Epithelial cell of proximal tubule (primary cell): ENCODE results near the gene MBD6. TPM values are rescaled to one million over a fixed set of nuclear protein-coding genes. Genes with fewer than 3 reads are reported as not detected.
A peak's percentile ranks its signal among the peaks of the same experiment; 100 is the strongest.

Experiments
- DNase-seq: peaks from one replicate; pipeline ENCODE4 v3.0.0-alpha.2; 2011; ENCODE audit warnings: low read depth
- H3K4me3 ChIP-seq: 2 replicates; pipeline ENCODE4 v1.5.1; 2011; ENCODE audit warnings: low read depth, mild to moderate bottlenecking, low read length
- total RNA-seq: library from RNA; depleted of rRNA; stranded (reverse); fragments of >200 nt; gene quantifications from 2 replicates; pipeline ENCODE4 v1.2.3, GENCODE V29; 2015
- TF ChIP-seq, protein P1 (sequence below): conservative IDR thresholded peaks from 2 replicates; pipeline ENCODE4 v1.5.1; 2012; ENCODE audit warnings: low read depth, mild to moderate bottlenecking, low read length

Gene MBD6
- total RNA-seq, 1 donor from 2014 or later: 6.3 TPM

DNA sequence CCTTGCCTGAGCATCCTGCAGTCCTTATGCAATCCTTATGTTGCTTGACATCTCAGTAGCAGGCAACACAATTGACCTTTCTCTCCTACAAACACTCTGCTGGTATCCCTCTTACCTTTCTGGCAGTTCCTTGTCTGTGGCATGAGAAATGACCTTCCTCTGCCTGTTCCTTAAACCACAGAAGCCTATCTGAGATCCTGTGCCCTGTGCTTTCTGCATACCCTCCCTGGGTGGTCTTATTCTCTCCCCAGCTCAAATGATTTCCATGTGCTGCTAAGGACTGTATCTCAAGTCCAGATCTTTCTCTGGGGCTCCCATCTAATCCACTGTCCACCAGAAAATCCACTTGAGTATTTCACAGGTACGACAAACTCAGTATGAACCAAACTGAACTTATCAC lies 41.0 kb upstream of the MBD6 start:
- no peak overlapping the region for H3K4me3 ChIP-seq
- no peak for DNase-seq
- TF ChIP-seq, protein P1, sequence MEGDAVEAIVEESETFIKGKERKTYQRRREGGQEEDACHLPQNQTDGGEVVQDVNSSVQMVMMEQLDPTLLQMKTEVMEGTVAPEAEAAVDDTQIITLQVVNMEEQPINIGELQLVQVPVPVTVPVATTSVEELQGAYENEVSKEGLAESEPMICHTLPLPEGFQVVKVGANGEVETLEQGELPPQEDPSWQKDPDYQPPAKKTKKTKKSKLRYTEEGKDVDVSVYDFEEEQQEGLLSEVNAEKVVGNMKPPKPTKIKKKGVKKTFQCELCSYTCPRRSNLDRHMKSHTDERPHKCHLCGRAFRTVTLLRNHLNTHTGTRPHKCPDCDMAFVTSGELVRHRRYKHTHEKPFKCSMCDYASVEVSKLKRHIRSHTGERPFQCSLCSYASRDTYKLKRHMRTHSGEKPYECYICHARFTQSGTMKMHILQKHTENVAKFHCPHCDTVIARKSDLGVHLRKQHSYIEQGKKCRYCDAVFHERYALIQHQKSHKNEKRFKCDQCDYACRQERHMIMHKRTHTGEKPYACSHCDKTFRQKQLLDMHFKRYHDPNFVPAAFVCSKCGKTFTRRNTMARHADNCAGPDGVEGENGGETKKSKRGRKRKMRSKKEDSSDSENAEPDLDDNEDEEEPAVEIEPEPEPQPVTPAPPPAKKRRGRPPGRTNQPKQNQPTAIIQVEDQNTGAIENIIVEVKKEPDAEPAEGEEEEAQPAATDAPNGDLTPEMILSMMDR: no peak

DNA sequence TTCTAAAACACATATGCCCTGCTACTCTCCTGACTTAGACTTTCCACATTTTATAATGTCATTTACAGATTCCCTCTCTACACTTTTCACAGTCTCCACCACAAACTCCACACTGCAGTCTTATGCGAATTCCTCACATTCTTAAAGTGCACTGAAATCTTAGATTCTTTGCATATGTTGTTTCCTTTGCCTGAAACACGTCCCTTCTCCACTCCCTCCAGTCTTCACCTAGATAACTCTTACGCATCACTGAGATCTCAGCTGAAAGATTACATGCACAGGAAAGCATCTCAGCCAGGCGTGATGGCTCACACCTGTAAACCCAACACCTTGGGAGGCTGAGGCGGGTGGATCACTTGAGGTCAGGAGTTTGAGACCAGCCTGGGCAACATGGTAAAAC lies 39.2 kb upstream of the MBD6 start:
- DNase-seq: peak; percentile 39
- H3K4me3 ChIP-seq: no peak overlapping the region
- TF ChIP-seq, protein P1: no peak

DNA sequence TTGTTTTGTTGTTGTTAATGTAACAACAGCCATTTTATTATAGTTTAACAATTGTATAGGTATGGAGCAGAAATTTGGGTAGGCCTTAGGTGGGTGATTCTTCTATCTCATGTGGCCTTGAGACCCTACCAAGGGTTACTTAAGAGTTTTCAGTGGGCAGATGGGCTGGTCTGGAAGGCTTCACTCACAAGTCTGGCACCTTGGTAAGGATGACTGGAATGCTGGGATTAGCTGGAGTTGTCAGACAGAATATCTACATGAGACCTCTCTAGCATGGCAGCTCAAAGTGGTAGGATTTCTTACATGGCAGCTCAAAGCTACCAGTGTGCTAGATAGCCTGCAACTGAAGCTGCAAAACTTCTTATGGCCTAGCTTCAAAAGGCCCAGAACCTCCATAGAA lies 36.9 kb upstream of the MBD6 start:
- TF ChIP-seq, protein P1: no peak
- no peak for DNase-seq
- H3K4me3 ChIP-seq: no peak overlapping the region

DNA sequence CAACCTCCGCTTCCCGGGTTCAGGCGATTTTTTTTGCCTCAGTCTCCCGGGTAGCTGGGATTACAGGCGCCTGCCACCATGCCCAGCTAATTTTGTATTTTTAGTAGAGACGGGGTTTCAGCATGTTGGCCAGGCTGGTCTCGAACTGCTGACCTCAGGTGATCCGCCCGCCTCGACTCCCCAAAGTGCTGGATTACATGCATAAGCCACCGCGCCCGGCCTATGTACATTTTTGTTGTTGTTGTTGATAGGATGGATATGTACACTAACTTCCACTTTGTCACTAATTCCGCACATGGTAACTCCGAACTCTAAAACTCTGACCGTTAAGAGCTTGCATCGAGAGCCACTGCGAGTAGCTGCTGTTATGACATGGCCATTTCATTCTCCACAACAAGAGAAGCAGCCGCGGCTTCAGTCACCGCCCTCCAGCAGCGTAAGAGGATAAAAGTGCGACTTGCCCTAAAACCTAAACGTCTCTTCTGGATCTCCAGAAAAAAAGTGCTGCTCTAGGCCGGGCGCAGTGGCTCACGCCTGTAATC lies 35.5 kb upstream of the MBD6 start:
- TF ChIP-seq, protein P1: no peak
- peak overlapping the region; percentile 72 for H3K4me3 ChIP-seq
- no peak for DNase-seq

DNA sequence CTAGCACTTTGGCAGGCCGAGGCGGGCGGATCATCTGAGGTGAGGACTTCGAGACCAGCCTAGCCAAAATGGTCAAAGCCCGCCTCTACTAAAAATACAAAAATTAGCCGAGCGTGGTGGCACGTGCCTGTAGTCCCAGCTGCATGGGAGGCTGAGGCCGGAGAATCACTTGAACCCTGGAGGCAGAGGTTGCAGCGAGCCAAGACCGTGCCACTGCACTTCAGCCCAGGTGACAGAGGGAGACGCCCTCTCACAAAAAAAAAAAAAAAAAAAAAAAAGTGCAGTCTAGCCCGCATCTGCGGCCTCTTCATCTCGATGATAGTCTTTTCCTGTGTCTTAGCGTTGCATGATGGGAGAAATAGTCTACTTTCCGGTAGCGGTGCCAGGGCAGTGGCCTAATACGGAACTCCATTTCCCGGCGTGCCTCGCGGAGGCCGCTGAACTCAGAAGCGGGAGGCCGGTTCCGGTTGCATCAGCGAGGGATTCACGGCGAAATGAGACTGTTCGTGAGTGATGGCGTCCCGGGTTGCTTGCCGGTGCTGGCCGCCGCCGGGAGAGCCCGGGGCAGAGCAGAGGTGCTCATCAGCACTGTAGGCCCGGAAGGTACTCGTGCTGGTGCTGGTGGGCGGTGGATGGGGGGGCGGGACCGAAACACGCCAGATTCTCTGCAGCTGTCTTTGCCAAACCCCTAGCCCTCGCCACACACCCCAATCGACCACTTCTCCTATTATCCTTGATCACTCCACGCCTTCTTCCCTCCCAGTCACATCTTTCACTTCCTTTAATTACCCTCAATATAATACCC lies 34.8 kb upstream of the MBD6 start, which contains the start of gene MARS1:
TSS of gene MARS1 (plus strand) at position 472 of the 805 bp plus-strand sequence. CDS start at position 495, 23 bp downstream.
- TF ChIP-seq, protein P1: no peak
- peak; percentile 71 for DNase-seq
- peak within 1 kb of the TSS; percentile 72 for H3K4me3 ChIP-seq

DNA sequence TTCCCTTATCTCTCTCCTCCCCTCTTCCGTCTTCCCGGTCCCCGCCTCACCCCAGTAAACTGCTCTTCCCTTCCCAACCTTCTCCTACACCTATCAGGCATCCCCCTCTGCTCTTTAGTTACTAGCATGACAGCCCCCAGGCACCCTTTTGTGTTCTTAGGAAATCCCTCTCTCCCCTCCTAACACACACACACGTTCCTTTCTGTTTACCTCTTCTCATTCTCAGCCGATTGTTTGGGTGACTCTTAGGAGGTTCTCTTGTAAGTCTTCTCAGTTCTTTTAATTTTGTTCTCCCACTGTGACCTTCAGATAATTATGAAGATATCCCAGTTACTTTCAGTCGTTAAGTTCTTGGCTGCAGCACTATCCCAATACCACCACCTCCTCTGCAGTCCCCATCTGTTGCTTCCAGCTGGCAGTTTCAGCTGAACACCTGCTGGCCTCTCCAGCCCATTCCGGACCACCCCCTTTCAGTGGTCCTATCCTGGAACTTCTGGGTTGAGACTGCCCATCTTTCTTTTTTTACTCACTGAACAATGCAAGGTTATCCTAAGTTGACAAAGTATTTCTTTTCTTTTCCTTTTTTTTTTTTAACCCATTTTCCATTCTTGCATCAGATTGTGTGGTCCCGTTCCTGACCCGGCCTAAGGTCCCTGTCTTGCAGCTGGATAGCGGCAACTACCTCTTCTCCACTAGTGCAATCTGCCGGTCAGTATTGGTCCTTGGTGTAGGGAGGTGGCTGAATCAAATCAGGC lies 34.0 kb upstream of the MBD6 start:
- DNase-seq: no peak
- TF ChIP-seq, protein P1: no peak
- peak overlapping the region; percentile 72 for H3K4me3 ChIP-seq
